IMR-90 (cell line): Measurements from ENCODE around the gene ZDHHC18.

Source experiments
- BHLHE40 ChIP-seq: fragments of 150-350 bp; IDR thresholded peaks from 2 replicates; pipeline ENCODE4 v1.6.1; 2016; ENCODE audit warnings: mild to moderate bottlenecking, low read depth, low read length
- CEBPB ChIP-seq: IDR thresholded peaks from 2 replicates; pipeline ENCODE4 v1.6.1; 2012; ENCODE audit warnings: low read depth, low read length, improper control_type of control experiment
- CTCF ChIP-seq: conservative IDR thresholded peaks from 2 replicates; pipeline ENCODE4 v1.5.1; 2012; ENCODE audit warnings: mild to moderate bottlenecking, low read depth, low read length, improper control_type of control experiment
- ELK1 ChIP-seq: fragments of 150-350 bp; IDR thresholded peaks from 2 replicates; pipeline ENCODE4 v1.6.1; 2016; ENCODE audit warnings: low read depth, mild to moderate bottlenecking, low read length, moderate library complexity, borderline replicate concordance
- FOS ChIP-seq: fragments of 150-350 bp; IDR thresholded peaks from 2 replicates; pipeline ENCODE4 v1.6.1; 2016; ENCODE audit warnings: low read depth, low read length
- MAFK ChIP-seq: IDR thresholded peaks from 2 replicates; pipeline ENCODE4 v1.6.1; 2012; ENCODE audit warnings: low read depth, low read length, improper control_type of control experiment
- MAZ ChIP-seq: IDR thresholded peaks from 2 replicates; pipeline ENCODE4 v1.6.1; 2012; ENCODE audit warnings: low read depth, mild to moderate bottlenecking, low read length, improper control_type of control experiment, moderate library complexity, borderline replicate concordance
- NFE2L2 ChIP-seq: fragments of 150-350 bp; IDR thresholded peaks from 2 replicates; pipeline ENCODE4 v1.6.1; 2016; ENCODE audit warnings: low read depth, mild to moderate bottlenecking, low read length
- POLR2A ChIP-seq: IDR thresholded peaks from 2 replicates; pipeline ENCODE4 v1.6.1; 2012; ENCODE audit warnings: mild to moderate bottlenecking, low read depth, low read length
- RAD21 ChIP-seq: IDR thresholded peaks from 2 replicates; pipeline ENCODE4 v1.6.1; 2012; ENCODE audit warnings: low read length, improper control_type of control experiment
- RFX5 ChIP-seq: IDR thresholded peaks from 2 replicates; pipeline ENCODE4 v1.8.0; 2012; ENCODE audit warnings: low read depth, mild to moderate bottlenecking, low read length, moderate library complexity
- SMC3 ChIP-seq: fragments of 150-350 bp; IDR thresholded peaks from 2 replicates; pipeline ENCODE4 v1.6.1; 2016; ENCODE audit warnings: low read depth, mild to moderate bottlenecking, antibody characterized with exemption, low read length, moderate library complexity
- USF2 ChIP-seq: fragments of 150-350 bp; IDR thresholded peaks from 2 replicates; pipeline ENCODE4 v1.6.1; 2017; ENCODE audit warnings: mild to moderate bottlenecking, antibody characterized with exemption, low read length, low read depth

GRCh38 chr1:26861889-26862378 lies 35.4 kb downstream of the ZDHHC18 start:
- TF ChIP-seq CTCF: no peak
- no peak for TF ChIP-seq USF2
- no peak for TF ChIP-seq MAFK
- no peak for TF ChIP-seq NFE2L2
- TF ChIP-seq RFX5: no peak
- TF ChIP-seq MAZ: no peak
- TF ChIP-seq CEBPB: no peak
- no peak for TF ChIP-seq POLR2A
- no peak for TF ChIP-seq FOS
- no peak for TF ChIP-seq BHLHE40
- TF ChIP-seq SMC3: no peak
- no peak for TF ChIP-seq RAD21
- TF ChIP-seq ELK1: no peak
